NCI-H2196 treated with DMSO at 0.1 percent for 48 hours (cell line): ENCODE results near the gene STX18.
"Not testable (repeated sequence)": the region's sequence is repeated elsewhere in the genome, so short reads cannot be mapped to it uniquely, and the experiment has no call there.

Experiments used
- DNase-seq: peaks from one replicate; lab custom pipeline; 2025; ENCODE audit not compliant: unreplicated experiment; lab: John Stamatoyannopoulos, UW

Gene STX18

DNA sequence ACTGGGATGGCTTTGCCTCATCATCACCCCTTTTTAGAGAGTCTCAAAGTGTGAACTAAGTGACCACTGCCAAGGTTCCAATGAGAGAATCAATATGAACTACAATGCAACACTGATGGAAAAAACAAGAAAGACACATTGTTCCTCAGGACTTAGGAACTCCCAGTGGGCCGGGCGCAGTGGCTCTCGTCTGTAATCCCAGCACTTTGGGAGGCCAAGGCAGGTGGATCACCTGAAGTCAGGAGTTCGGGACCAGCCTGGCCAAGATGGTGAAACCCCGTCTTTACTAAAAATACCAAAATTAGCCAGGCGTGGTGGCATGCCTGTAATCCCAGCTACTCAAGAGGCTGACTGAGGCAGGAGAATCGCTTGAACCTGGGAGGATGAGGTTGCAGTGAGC is 119.7 kb downstream of the STX18 start:
- DNase-seq: not testable (repeated sequence)

DNA sequence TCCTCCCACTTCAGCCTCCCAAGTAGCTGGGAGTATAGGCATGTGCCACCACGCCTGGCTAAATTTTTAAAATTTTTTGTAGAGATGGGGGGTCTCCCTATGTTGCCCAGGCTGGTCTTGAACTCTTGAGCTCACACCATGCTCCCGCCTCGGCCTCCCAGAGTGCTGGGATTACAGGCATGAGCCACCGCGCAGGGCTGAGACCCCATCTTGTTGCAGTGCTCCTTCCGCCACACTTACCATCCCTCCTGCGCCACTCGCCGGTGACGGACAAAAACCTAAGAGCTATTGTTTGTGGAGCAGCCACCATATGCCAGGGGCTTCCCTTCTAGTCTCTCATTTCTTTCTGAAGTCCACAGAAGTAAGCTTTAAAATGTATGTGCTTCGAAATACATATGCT is 120.5 kb downstream of the STX18 start:
- DNase-seq: no peak

DNA sequence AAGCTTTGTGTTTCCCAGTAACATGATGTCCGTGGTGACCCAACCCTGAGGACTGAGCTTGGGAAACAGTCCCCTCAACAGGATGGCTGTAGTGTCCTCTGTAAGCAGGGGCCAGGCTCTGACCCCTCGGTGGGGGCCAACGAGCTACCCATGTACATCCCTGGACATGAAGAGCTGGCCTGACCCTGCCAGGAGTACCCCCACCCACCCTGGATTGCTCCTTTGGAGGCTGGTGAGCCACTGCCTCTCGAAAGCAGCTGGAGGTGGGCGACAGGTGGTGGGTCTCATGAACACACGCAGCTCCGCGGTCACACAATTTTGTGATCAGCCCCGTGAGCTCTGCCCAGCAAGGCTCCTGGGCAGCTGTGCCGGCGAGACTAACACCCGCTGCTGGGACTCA is 121.4 kb downstream of the STX18 start:
- no peak for DNase-seq

DNA sequence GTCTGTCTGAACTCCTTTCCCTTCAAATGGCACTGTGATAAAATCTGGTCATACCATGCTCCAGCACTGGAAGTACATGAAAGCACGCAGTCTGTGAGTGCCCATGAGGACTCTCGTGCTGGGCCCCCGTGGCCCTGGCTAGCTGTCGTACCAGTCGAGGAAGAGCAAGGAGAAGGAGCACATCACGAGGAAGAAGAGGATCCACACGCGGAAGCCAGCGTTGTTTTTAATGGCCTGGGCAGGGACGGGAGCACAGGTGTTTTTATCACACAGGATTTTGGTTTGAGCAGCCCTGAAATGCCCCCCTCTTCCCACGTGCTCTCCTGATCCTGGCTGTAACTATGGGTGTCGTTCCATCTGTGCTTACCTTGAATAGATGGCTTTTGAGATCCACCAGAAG is 122.0 kb downstream of the STX18 start:
- no peak for DNase-seq

DNA sequence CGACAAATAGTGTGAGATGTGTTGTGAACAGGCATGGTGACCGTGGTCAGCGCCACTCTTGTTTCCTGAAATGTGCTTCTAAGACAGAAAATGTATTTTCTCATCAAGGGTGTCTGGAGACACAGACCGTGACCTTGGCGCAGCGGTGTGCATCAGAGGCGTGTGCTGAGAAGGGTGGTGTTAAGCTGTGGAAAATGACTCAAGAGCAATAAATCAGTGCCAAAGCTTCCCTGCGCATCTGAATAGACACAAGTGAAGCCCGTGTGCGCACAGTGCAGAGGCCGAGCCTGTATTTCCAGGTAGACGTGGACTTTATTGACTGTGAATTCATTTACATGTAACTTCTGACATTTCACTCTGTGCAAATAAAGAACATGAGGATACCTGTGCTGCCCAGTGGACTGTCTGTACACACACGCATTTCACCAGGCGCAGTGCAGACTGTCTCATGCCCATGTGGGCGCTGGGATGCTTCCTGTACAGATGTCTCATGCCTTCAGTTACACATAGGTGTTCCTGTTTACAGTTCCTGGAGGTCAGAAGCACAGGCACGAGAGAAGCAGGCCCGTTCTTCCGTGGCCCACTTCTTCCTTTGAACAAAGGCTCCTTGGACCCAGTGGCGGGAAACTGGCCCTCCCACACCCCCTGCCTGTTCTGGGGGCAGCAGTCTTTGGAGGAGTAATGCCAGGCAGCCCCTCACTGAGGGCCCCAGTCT is 123.0 kb downstream of the STX18 start:
- no peak for DNase-seq

DNA sequence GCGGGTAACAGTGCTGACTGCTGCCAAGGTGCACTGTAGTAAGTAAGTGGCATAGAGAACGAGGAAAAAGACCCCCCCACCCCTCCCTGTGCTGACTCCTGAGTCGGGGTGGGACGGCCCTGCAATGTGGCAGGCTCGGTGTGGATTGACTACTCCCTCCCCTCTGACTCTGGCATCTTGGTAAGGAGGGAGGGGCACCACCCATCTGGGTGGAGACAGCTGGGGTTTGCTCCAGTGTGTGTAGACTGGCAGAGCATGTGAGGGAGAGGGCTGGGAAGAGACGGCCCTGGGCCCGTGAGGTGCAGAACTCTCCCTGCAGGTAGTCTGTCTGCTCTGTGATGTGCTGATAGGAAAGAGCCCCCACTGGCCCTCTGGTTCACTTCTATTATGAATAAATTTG is 124.0 kb downstream of the STX18 start:
- DNase-seq: no peak

DNA sequence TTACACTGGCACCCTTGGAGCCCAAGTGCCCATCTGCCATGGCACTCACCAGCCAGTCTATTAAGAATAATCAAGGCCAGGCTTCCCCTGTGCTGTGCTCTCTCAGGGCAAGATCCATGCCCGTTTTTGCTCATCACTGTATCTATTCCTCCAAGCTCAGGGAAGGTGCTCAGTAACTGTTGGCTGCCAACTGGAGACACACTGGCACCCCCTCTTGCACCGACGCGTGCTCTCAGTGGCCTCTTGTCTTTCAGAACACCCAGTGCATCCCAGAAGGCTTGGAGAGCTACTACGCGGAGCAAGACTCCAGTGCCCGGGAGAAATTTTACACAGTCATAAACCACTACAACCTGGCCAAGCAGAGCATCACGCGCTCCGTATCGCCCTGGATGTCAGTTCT is 124.9 kb downstream of the STX18 start:
- DNase-seq: no peak

DNA sequence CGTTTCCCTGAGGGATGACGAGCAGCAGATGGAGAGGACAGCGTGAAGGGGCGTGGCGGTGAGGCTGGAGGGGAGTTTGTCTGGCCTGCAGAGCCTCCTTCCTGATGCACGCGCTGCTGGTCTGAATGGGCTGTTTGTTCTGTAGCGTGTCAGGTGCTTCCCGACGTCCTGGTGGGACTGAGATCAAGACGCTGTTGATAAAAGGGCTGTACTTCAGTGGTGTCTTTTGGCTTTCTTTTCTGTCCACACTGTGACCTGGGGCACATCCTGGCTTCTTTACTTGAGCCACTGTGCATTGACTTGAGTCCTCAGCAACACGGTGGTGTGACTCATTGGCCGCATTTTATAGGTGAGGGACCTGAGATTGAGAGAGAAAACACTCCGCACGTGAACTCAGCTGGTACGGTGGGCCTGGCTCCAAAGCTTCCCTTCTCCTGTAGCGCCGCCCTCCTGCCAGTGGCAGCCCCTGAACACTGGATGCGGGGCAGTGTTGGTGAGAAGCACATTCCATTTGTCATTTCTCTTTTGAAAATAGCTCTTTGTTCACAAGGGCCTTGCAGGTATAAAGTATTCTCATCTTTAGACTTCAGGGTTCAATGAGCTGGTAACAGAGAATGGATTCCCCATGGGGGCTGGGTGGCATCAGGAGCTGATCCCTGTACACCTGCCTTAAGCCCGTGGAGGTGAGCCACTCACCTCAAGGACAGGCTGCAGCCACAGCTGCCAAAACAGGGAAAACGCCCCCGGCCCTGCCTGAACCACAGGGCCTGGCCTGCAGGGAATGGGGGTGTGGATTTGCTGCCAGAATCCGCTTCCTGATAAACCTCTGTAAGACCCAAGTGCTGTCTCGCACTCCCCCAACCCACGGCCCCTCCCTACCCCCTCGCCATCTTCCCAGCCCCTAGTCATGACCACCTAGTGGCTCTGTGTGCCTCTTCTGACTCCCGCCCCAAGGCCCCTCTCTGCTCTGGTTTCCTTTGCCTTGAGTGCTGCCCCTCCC is 125.7 kb downstream of the STX18 start:
- DNase-seq: no peak

DNA sequence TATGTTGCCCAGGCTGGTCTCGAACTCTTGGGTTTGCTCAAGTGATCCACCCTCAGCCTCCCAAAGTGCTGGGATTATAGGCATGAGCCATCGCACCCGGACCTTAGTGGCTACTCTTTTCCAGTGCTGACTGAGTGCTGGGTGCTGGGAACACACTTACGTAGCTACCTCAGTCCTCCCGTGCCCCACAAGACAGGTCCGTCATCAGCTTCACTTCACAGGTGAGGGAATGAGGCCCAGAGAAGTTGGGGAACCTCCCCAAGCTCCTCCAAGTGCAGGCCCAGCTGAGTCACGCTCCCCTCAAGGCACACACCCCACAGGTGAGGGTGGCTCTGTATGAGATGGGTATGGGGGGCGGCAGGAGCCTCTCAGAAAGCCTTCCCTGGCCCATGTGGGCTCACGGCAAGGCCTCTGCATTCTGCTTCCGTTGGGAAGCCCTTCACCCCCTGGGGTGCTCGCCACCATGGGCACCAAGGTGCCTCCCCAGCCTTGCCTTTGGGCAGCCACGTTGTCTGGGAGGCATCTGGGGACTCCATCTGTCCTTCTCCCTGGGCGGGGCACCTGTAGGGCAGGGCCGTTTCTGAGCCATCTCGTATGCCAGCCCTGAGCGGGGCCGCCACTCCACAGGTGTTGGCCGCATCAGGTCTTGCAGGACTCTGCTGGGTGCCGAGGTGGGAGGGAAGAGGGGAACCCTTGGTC is 126.6 kb downstream of the STX18 start:
- DNase-seq: no peak

DNA sequence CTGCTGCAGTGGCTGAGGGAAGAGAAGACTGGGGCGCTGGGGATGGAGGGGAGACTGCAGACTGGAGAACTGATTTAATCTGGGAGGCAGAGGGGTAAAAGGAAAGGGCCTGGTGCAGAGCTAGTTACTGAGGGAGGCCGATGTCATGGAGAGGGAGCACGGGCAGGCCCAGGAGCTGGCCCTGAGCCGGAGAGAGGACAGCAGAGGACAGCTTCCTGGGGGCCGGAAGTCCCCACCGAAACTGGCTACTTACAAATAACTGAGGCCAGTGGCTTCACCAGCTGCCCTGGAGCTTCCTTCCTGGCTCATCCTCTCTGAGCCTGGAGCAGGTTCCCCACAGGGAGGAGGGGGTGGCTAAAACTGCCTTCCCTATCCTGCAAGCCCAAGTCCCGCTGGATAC is 128.0 kb downstream of the STX18 start:
- no peak for DNase-seq

DNA sequence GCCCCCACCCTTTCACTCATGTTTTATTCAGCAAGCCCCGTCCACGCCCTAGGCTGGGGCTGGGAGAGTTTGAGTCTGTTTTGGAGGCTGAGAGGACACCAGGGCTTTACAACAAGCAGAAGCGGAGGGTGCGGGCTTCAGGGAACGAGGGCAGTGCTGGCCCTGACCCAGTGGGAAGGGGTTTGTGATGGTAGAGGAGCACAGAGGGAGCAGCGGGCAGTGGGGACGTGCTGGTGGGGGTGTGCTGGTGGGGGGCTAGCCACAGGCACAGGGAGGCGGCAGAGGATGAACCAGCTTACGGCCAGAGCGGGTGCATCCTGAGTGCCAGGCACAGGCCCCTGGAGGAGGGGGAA is 128.5 kb downstream of the STX18 start:
- no peak for DNase-seq

DNA sequence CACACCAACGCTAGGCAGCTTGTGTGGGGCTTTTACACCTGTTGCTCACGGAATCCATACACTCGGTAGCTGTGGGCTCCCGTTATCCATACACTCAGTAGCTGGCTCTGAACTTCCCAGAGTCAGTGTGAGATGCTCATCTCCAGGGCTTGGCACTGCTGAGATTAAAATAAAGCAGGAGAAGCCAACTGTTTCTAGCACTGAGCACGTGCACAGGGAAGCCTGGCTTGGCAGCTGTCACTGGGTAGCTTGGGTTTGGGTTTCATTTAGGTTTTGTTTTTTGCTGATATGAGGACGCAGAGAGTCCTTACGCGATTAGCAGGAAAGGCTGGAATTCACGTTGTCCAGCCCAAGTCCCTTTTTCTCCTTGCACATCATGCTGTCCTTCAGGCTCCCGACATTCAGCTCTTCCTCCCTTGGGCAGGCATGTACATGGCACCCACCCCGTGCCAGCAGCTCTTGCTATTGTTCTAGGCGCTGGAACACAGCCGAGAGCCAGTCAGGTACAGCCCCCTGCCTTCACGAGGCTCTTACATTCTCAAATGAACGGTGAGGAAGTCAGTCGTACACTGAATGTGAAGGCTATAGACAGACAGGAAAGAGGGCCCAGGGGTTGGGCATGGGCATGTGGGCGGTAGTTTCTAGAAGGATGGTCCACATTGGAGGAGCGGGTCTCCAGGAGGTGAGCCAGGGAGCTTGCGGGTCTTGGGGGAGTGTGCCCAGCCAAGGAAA is 129.0 kb downstream of the STX18 start:
- DNase-seq: no peak

DNA sequence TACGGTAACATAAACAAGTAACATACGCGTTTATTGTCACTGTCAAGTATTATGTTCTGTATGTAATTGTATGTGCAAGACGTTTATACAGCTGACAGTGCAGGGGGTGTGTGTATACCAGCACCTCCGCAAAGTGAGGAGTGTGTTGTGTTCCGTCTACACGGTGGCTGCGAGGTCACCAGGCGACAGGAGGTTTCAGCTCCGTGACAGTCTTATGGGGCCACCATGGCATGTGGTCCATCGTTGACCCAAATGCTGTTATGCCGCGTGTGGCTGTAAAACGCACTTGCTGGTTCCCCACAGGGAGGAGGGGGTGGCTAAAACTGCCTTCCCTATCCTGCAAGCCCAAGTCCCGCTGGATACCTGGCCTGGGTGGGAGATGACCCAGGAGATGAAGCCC is 129.9 kb downstream of the STX18 start:
- no peak for DNase-seq

DNA sequence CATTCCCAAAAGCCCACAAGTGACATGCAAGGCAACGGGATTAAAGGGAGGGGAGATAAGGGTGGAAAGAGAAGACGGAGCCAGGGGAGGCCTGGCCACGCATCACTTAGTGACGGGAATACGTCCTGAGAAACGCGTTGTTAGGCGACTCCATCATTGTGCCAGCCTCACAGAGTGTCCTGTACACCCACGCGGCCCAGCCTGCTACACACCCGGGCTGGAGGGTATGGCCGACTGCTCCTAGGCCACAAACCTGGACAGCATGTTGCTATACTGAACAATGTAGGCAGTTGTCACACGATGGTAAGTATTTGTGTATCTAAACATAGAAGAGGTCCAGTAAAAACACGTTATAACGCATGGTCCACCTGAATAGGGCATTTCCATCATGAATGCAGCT is 131.6 kb downstream of the STX18 start:
- DNase-seq: no peak

DNA sequence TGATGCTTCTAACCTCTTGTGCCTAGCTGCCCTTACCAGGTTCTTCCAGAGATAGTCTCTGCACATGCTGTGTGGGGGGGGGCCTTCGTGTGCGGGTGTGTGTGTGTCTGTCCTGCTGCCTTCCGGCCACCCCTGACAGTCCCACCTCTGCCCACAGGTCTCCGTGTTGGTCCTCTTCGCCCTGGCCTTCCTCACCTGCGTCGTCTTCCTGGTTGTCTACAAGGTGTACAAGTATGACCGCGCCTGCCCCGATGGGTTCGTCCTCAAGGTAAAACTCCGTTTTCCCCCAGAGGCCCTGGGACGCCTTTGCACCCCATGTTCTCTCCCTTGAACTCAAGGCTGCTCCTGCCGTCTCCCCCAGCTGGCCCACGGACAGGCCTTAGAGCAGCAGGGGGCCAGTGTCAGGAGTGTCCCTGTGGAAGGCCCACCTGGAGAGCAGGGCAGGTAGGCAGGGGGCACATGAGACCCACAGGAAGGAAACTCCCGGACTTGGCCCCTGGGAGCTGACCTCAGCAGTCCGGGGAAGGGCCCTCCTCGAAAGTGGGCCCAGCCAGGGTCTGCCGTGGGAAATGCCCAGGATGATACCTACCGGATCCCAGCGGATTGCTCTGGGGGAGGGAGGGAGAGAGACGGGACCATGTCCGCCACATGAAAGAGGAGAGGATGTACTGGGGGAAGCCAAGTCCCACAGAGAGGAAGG is 132.3 kb downstream of the STX18 start:
- no peak for DNase-seq

DNA sequence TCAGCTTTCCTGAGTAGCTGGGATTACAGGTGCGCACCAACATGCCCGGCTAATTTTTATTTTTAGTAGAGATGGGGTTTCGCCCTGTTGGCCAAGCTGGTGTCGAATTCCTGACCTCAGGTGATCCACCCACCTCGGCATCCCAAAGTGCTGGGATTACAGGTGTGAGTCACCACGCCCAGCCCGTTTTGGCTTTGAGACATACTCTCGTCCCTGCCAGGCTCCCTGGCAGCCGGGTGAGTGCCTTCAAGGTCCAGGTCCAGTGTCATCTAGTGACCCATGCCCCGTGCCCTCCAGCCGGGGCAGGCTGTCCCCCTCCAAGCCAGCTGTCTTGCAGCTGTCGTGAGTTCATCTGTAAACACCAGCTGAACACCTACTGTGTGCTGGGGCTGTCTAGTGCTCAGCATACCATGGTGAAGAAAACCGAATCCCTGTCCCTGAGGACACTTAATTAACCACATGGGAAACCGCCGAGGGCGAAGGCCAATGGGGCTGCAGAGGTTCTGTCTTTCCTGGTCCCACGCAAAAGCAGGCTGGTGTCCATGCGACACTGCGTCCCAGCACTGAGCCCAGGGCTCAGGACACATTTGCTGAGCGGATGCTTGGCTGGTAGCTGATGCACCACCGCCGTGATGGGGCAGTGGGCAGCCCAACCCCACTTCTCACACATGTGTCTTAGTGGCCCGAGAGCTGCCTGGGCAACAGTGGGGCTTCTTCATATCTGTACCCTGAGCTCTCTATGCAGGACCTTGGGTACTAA is 133.1 kb downstream of the STX18 start:
- no peak for DNase-seq

DNA sequence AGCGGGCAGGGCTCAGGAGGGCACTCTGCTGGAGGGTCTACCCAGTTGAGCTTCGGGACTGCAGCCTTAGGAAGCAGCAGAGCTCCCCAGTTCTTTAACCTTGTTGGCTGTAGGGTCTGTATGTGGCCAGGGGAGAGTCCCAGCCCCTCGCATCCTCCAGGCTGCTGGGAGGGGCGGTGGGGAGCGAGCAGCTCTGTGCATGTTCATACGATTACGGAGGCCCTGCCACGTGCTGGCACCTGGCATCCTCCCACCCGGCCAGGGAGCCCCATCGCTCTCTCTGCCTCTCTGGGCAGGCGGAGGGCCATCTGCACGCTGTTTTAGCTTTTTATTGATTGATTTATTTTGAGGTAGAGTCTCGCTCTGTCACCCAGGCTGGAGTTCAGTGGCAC is 133.7 kb downstream of the STX18 start:
- DNase-seq: no peak

DNA sequence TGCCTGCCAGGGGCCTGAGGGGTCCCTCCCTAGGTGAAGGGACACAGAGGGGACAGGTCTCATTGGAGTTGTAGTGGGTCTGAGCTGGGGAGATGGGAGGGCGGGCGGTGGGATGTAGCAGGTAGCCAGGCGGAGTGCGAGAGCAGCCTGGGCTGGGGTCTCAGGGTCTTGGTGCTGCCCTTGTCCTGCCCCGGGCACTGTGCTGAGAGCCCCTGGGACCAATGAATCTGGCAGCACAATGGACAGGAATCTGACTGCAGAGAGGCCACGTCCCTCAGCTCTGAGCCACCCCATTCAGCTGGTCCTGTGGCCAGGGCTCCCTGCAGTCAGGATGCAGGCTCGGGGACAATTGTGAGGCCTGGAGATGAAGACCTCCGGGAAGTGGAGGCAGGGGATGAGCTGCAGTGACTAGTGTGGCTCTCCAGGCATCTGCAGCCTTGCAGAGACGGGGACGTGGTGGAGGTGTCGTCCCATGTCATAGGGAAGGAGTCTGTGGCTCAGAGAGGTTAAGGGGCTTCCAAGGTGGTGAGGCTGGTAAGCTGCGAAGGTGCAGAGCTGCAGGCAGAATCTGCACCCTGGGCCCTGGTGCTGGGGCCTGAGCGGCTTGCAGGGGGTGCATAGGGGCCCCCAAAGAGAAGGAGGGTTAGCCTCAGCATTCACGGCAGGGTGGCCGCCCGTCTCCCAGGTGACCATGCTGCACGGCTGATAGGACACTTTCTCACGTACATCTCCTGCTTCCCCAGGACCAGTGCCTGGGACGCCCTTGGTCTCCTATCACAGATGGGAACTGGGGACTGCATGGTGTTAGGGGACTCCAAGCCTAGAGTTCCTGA is 134.3 kb downstream of the STX18 start:
- no peak for DNase-seq
